NT2/D1 (cell line): Measurements from ENCODE around the gene HPCAL1.

Experiments used
- DNase-seq: peaks from one replicate; pipeline ENCODE4 v3.0.0-alpha.2; 2011; ENCODE audit warnings: low read depth, low spot score
- H3K27me3 ChIP-seq: 2 replicates; pipeline ENCODE4 v1.6.0; 2011; ENCODE audit warnings: mild to moderate bottlenecking; ENCODE audit not compliant: insufficient read length, insufficient read depth
- H3K36me3 ChIP-seq: 2 replicates; pipeline ENCODE4 v1.6.1; 2011; ENCODE audit warnings: mild to moderate bottlenecking, low read length, mixed read lengths; ENCODE audit not compliant: insufficient read depth, insufficient read length
- H3K4me1 ChIP-seq: 2 replicates; pipeline ENCODE4 v1.5.1; 2011; ENCODE audit not compliant: insufficient read depth, insufficient read length
- H3K4me3 ChIP-seq: 2 replicates; pipeline ENCODE4 v1.5.1; 2011; ENCODE audit warnings: low read depth; ENCODE audit not compliant: insufficient read length
- H3K9ac ChIP-seq: 2 replicates; pipeline ENCODE4 v1.6.0; 2011; ENCODE audit warnings: low read depth; ENCODE audit not compliant: insufficient read length
- H3K9me3 ChIP-seq: 2 replicates; pipeline ENCODE4 v1.5.1; 2011; ENCODE audit warnings: mild to moderate bottlenecking, low read length; ENCODE audit not compliant: insufficient read depth
- SUZ12 ChIP-seq: IDR thresholded peaks from 2 replicates; pipeline ENCODE4 v1.6.1; 2011; ENCODE audit not compliant: insufficient read length, insufficient read depth; ENCODE audit errors: extremely low read depth
- YY1 ChIP-seq: IDR thresholded peaks from 2 replicates; pipeline ENCODE4 v1.6.1; 2011; ENCODE audit not compliant: insufficient read length, insufficient read depth
- ZNF274 ChIP-seq: IDR thresholded peaks from 2 replicates; pipeline ENCODE4 v1.6.1; 2011; ENCODE audit warnings: mild to moderate bottlenecking, low read depth, low read length

Gene HPCAL1

DNA sequence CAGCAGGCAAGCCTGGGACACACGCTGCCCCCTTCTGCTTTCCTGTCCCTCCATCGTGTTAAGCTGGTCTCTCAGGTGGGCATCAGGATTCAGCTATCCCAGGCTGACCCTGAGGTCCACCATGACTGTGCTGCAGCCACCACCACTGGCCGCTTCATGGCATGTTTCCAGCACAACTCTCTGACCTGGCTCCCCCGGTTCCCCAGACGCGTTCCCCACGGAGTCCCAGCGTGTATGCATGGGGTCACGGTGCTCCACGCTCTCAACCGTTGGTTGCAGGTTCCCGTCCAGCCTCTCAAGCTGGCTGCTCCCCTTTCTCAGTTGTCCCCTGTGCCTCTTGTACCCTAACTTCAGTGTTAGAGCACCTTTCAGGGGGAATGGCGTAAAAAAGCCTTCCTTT lies 20.3 kb downstream of the HPCAL1 start:
- Histone ChIP-seq H3K4me1 (peaks cover 8% of the 10 kb centered on the region), H3K9me3 (peaks cover 27% of the 10 kb centered on the region), H3K9ac (no peak overlapping the region), H3K27me3 (no peaks in the 10 kb centered on the region), H3K36me3 (peaks cover 2% of the 10 kb centered on the region), H3K4me3 (no peak overlapping the region)
- TF ChIP-seq SUZ12 (no peak), YY1 (no peak), ZNF274 (no peak)
- DNase-seq = no peak

DNA sequence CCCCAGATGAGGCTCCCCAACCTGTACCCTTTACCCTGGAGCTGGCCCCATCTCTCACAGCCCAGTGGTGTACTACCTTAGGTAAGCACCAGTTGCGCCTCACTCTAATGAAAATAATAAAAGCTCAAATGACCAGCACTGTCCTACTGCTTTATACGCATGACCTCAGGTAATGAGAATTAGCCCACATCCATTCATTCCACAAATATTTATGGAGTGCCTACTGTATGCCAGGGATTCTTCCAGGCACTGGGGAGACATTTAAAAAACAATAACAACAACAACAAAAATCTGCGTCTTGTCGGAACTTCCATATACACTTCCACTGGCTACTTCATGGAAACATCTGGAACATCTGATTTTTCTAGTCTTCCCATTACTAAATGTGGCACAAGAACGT lies 20.8 kb downstream of the HPCAL1 start:
- peaks cover 10% of the 10 kb centered on the region for H3K4me1 ChIP-seq
- H3K4me3 ChIP-seq = no peak overlapping the region
- peaks cover 2% of the 10 kb centered on the region for H3K36me3 ChIP-seq
- TF ChIP-seq SUZ12 (no peak), YY1 (no peak), ZNF274 (no peak)
- H3K9me3 ChIP-seq = peaks cover 27% of the 10 kb centered on the region
- H3K9ac ChIP-seq = no peak overlapping the region
- no peak for DNase-seq
- H3K27me3 ChIP-seq = no peaks in the 10 kb centered on the region

DNA sequence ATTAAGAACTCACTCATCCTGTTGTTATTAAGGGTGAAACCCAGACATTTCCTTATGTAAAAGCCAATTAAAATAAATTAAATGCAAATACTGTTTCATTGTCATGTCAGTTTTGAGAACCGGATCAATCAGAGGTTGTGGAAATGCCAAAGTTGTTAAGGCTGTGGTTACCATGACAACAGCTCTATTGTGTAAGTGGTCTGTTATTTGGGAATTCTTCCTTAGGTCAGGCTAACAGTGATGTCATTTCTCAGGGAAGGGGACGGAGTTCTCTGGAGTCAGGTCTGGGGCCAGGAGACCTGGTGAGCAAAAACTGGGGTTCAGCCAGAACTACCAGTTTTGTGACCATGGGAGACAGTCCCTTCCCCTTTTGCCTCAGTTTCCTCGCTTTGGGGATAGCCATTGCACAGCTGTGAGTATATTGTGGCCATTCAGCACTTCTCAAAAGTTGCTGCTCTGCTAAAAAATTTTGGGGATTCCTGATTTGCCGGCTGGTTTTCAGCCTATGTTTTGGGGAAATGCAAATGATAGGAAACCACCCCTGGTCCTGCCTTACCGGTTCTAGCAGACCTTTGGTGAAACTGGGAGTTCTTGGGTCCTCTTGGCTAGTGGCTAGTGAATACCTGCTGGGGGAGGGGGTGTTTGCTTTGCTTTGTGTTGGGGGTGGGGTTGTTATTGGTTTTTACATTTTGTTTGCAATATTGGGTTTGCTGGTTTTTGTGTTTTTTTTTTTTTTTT lies 21.6 kb downstream of the HPCAL1 start:
- no peak for TF ChIP-seq SUZ12
- TF ChIP-seq YY1 = no peak
- TF ChIP-seq ZNF274 = no peak
- H3K9me3 ChIP-seq = peaks cover 27% of the 10 kb centered on the region
- no peak overlapping the region for H3K4me3 ChIP-seq
- H3K9ac ChIP-seq = no peak overlapping the region
- H3K36me3 ChIP-seq = peaks cover 2% of the 10 kb centered on the region
- H3K27me3 ChIP-seq = no peaks in the 10 kb centered on the region
- peak; percentile 90 for DNase-seq
- peaks cover 13% of the 10 kb centered on the region for H3K4me1 ChIP-seq

DNA sequence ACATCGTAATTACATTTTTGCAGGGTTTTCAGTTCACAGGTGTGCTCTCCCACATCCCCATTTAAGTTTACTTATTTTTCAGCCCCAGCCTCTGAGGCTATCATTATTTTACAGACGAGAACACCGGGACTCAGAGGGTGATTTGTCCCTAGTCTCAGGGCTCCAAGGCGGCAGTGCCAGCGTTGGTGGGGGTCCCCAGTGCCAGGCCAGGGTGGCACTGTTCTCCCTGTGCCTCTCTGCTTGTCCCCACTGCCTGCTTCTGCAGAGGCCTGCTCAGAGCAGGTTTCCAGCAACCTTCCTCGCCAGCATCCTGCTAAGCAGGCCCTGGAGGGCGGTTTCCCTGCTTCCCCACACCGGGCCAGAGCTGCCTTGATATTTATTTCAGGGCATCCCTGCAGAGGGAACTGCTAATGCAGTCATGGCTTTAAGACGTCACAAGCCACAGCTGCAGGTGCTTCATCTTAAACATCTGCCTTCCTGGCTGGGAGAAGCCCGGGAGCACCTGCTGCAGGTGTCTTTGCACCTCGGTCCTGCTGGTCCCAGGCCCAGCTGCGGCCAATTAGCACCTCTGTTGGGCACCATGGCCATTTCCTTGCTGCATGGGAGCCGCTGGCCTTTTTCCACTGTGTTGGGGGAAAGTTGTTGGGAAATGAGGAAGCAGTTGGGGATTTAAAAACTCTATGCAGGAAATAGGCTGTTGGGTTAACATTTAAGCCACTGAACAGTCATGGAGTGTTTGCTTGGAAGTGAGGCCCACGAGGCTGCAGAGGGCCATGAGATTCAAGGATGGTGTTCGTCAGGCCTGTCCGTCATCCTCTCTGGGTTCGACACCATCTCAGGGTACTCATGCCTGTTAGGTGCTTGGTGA lies 22.8 kb downstream of the HPCAL1 start:
- Histone ChIP-seq H3K4me3 (no peak overlapping the region), H3K9ac (no peak overlapping the region), H3K9me3 (peaks cover 27% of the 10 kb centered on the region), H3K27me3 (no peaks in the 10 kb centered on the region), H3K4me1 (peaks cover 20% of the 10 kb centered on the region), H3K36me3 (peaks cover 2% of the 10 kb centered on the region)
- no peak for TF ChIP-seq SUZ12
- TF ChIP-seq YY1 = no peak
- TF ChIP-seq ZNF274 = no peak
- DNase-seq = no peak

DNA sequence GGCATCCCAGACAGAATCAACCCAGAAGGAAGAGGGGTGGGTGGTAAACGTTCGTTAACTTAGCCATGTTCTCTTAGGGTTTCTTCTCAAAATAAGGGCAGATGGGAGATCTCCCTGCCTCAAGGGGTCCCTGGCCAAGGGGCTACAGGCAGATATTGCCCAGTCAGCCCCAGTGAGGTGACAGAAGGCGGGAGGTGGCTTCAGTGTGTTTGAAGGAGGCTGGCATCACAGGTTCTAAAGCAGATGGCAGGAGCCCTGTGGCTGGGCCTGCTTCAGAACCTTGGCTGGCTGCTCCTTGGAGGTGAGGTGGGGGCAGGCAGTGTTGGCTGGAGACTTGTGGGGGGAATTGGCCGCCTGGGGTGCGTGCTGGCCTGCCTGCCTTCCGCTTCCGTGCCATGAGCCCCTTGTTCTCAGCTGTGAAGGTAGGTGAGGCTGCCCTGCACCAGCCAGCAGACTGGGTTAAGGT lies 23.5 kb downstream of the HPCAL1 start:
- Histone ChIP-seq H3K27me3 (no peaks in the 10 kb centered on the region), H3K4me3 (no peak overlapping the region), H3K4me1 (peaks cover 24% of the 10 kb centered on the region), H3K9ac (peak overlapping the region; percentile 26), H3K36me3 (peaks cover under 1% of the 10 kb centered on the region), H3K9me3 (peaks cover 25% of the 10 kb centered on the region)
- TF ChIP-seq SUZ12 = no peak
- TF ChIP-seq YY1 = no peak
- no peak for TF ChIP-seq ZNF274
- no peak for DNase-seq

DNA sequence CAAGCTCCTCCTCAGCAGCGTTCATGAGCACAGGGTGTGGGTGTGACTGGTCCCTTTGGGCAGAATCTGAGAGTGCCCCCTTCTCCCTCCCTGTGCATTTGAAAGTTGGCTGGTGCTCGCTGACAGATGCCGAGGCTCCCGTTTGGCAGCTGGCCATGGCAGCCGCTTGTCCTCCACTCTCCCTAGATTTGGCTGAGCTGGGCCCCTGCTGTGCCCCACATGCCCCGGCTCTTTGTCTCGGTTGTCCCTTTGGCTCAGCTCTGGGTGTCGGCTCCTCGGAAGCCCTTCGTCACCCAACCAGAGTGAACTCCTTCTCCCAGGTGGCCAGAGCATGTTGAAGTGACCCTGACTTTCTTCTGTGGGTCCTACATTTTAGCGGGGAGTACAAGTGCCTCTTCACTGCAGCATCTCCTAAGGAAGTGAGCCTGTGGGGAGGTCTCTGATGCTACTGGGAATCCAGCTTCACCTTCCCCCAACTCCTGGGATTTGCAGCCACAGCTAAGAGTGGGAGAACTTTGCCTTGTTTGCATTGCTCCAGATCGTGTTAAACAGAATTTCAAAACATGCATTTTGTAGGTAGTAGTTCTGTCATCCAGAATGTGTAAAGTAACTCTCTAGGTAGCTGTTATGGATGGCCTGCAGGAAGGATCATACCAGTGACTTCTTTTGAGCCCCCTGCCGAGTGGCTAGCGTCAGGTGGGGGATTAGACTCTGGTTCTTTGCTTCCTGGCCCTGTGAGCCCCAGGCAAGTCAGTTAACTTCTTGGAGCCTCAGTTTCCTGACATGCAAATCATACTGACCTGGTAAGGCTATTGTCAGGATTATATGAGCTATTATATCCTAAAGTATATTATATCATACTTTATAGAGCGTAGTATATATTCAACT lies 24.2 kb downstream of the HPCAL1 start:
- no peak for TF ChIP-seq SUZ12
- TF ChIP-seq YY1 = no peak
- TF ChIP-seq ZNF274 = no peak
- Histone ChIP-seq H3K9ac (peak overlapping the region; percentile 26), H3K4me1 (peaks cover 32% of the 10 kb centered on the region), H3K9me3 (peaks cover 17% of the 10 kb centered on the region), H3K4me3 (no peak overlapping the region), H3K27me3 (no peaks in the 10 kb centered on the region), H3K36me3 (no peaks in the 10 kb centered on the region)
- no peak for DNase-seq
